ENCODE results near the gene SGMS1.

- TF ChIP-seq, protein P1, sequence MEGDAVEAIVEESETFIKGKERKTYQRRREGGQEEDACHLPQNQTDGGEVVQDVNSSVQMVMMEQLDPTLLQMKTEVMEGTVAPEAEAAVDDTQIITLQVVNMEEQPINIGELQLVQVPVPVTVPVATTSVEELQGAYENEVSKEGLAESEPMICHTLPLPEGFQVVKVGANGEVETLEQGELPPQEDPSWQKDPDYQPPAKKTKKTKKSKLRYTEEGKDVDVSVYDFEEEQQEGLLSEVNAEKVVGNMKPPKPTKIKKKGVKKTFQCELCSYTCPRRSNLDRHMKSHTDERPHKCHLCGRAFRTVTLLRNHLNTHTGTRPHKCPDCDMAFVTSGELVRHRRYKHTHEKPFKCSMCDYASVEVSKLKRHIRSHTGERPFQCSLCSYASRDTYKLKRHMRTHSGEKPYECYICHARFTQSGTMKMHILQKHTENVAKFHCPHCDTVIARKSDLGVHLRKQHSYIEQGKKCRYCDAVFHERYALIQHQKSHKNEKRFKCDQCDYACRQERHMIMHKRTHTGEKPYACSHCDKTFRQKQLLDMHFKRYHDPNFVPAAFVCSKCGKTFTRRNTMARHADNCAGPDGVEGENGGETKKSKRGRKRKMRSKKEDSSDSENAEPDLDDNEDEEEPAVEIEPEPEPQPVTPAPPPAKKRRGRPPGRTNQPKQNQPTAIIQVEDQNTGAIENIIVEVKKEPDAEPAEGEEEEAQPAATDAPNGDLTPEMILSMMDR (IDR thresholded peaks at IDR 0.05) = no peak
- no peak for TF ChIP-seq POLR2A (IDR thresholded peaks at IDR 0.05)
Observed at GRCh38 chr10:50648089-50648934, 24.6 kb upstream of the SGMS1 start.
